Thoracic aorta (tissue), 2 donors: ENCODE measurements around the gene GRIK4. TPM values are rescaled to one million over a fixed set of nuclear protein-coding genes. Genes with fewer than 3 reads are reported as not detected.
"Not testable (repeated sequence)": the region's sequence is repeated elsewhere in the genome, so short reads cannot be mapped to it uniquely, and the experiment has no call there.

Experiments used
- ATAC-seq: fragments of 150-250 bp; one replicate; pipeline ENCODE4 v1.8.0; 2017; ENCODE audit warnings: low read depth; ENCODE audit not compliant: insufficient number of reproducible peaks, low FRiP score
- DNase-seq: peaks from one replicate; pipeline ENCODE4 v3.0.0-alpha.2; 2020; ENCODE audit warnings: low spot score
- H3K27ac ChIP-seq, 2 donors: fragments of 200-600 bp; sonication (generic); 1 replicate in 1 of 2; 2 replicates in 1 of 2; pipeline ENCODE4 v1.5.1; 2016; ENCODE audit warnings: mild to moderate bottlenecking in 2 of 2, moderate library complexity in 2 of 2
- H3K27me3 ChIP-seq: fragments of 200-600 bp; sonication (generic); replicated peaks from 2 replicates; pipeline ENCODE4 v1.6.0; 2016; ENCODE audit warnings: mild to moderate bottlenecking; ENCODE audit not compliant: insufficient read depth
- H3K36me3 ChIP-seq: fragments of 200-600 bp; sonication (generic); one replicate; pipeline ENCODE4 v1.5.1; 2016
- H3K4me1 ChIP-seq, 2 donors: fragments of 200-600 bp; sonication (generic); 1 replicate in 1 of 2; 2 replicates in 1 of 2; pipeline versions ENCODE4 v1.5.1 to v1.6.0; 2016; ENCODE audit warnings: low read depth in 2 of 2, mild to moderate bottlenecking in 1 of 2; ENCODE audit not compliant: control insufficient read depth in 1 of 2
- H3K4me3 ChIP-seq: fragments of 200-600 bp; sonication (generic); 2 replicates; pipeline ENCODE4 v1.5.1; 2016; ENCODE audit warnings: mild to moderate bottlenecking
- H3K9me3 ChIP-seq: fragments of 200-600 bp; sonication (generic); 2 replicates; pipeline ENCODE4 v1.5.1; 2016
- total RNA-seq, 2 donors: library from RNA; depleted of rRNA; stranded (reverse); fragments of >200 nt; gene quantifications; one replicate each; pipeline versions ENCODE4 v1.1.0 to v1.2.3, GENCODE V29; 2016
- TF ChIP-seq, protein P1 (sequence below): fragments of 200-600 bp; sonication (generic); IDR thresholded peaks from one replicate; pipeline ENCODE4 v1.5.1; 2019; ENCODE audit warnings: antibody characterized with exemption

Gene GRIK4
- total RNA-seq, 2 donors from 2014 or later = not detected

DNA sequence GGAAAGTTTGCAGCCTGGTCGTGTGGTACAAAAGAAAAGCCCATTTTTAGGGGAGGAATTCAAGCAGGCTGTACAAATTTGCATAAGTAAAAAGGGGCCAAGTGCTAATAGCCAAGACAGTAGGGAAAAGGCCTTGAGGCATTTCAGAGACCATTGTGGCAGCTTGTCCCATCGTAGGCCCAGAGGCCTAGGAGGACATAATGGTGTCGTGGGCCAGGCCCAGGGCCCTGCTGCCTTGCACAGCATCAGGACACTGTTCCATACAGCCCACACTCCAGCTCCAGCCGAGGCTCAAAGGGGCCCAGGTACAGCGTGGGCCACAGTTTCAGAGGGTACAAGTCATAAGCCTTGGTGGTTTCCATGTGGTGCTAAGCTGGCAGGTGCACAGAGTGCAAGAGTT is 106.9 kb downstream of the GRIK4 start:
- Histone ChIP-seq H3K27ac (no peak overlapping the region), H3K36me3 (no peaks in the 10 kb centered on the region), H3K9me3 (peaks cover 5% of the 10 kb centered on the region), H3K4me1 (no peaks in the 10 kb centered on the region), H3K4me3 (no peak overlapping the region), H3K27me3 (no peaks in the 10 kb centered on the region)
- ATAC-seq = no peak
- no peak for DNase-seq
- TF ChIP-seq, protein P1, sequence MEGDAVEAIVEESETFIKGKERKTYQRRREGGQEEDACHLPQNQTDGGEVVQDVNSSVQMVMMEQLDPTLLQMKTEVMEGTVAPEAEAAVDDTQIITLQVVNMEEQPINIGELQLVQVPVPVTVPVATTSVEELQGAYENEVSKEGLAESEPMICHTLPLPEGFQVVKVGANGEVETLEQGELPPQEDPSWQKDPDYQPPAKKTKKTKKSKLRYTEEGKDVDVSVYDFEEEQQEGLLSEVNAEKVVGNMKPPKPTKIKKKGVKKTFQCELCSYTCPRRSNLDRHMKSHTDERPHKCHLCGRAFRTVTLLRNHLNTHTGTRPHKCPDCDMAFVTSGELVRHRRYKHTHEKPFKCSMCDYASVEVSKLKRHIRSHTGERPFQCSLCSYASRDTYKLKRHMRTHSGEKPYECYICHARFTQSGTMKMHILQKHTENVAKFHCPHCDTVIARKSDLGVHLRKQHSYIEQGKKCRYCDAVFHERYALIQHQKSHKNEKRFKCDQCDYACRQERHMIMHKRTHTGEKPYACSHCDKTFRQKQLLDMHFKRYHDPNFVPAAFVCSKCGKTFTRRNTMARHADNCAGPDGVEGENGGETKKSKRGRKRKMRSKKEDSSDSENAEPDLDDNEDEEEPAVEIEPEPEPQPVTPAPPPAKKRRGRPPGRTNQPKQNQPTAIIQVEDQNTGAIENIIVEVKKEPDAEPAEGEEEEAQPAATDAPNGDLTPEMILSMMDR = no peak

- Histone ChIP-seq H3K27ac (no peak overlapping the region), H3K4me1 (no peaks in the 10 kb centered on the region), H3K9me3 (peaks cover 5% of the 10 kb centered on the region), H3K27me3 (no peaks in the 10 kb centered on the region), H3K36me3 (no peaks in the 10 kb centered on the region), H3K4me3 (no peak overlapping the region)
- ATAC-seq (no peak), DNase-seq (no peak)
- TF ChIP-seq, protein P1 = no peak
Measured at GRCh38 chr11:120622189-120622875, 110.8 kb downstream of the GRIK4 start.

- not testable (repeated sequence) for H3K4me3 ChIP-seq, H3K27ac ChIP-seq, H3K4me1 ChIP-seq, ATAC-seq, H3K36me3 ChIP-seq, DNase-seq, H3K9me3 ChIP-seq, H3K27me3 ChIP-seq
Measured at GRCh38 chr11:120624992-120625391, 113.4 kb downstream of the GRIK4 start.

GRCh38 chr11:120625565-120625964 is 114.0 kb downstream of the GRIK4 start:
- H3K36me3 ChIP-seq = no peaks in the 10 kb centered on the region
- no peak overlapping the region for H3K27ac ChIP-seq
- ATAC-seq (no peak), DNase-seq (no peak)
- H3K9me3 ChIP-seq = no peaks in the 10 kb centered on the region
- H3K4me3 ChIP-seq = no peak overlapping the region
- no peaks in the 10 kb centered on the region for H3K4me1 ChIP-seq
- TF ChIP-seq, protein P1 = no peak
- no peaks in the 10 kb centered on the region for H3K27me3 ChIP-seq

- TF ChIP-seq, protein P1 = no peak
- no peak for ATAC-seq
Measured at GRCh38 chr11:120626791-120627190, 115.2 kb downstream of the GRIK4 start.

More at GRCh38 chr11:120626791-120627190, 115.2 kb downstream of the GRIK4 start:
- no peak for DNase-seq
- Histone ChIP-seq H3K27me3 (no peaks in the 10 kb centered on the region), H3K4me1 (no peaks in the 10 kb centered on the region), H3K9me3 (no peaks in the 10 kb centered on the region), H3K4me3 (no peak overlapping the region), H3K36me3 (no peaks in the 10 kb centered on the region), H3K27ac (no peak overlapping the region)
